ENCODE measurements around the gene KRTAP1-1. TPM values are rescaled to one million over a fixed set of nuclear protein-coding genes. Genes with fewer than 3 reads are reported as not detected.
"Not testable (repeated sequence)": the region's sequence is repeated elsewhere in the genome, so short reads cannot be mapped to it uniquely, and the experiment has no call there.

The KRTAP1-1 gene, protein sequence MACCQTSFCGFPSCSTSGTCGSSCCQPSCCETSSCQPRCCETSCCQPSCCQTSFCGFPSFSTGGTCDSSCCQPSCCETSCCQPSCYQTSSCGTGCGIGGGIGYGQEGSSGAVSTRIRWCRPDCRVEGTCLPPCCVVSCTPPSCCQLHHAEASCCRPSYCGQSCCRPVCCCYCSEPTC
- not detected for polyA plus RNA-seq (2013, experiment 1 of 4)
- polyA plus RNA-seq (2013, experiment 2 of 4), result not detected
- not detected for polyA plus RNA-seq (2013, experiment 3 of 4)
- not detected for polyA plus RNA-seq (2013, experiment 4 of 4)

DNA sequence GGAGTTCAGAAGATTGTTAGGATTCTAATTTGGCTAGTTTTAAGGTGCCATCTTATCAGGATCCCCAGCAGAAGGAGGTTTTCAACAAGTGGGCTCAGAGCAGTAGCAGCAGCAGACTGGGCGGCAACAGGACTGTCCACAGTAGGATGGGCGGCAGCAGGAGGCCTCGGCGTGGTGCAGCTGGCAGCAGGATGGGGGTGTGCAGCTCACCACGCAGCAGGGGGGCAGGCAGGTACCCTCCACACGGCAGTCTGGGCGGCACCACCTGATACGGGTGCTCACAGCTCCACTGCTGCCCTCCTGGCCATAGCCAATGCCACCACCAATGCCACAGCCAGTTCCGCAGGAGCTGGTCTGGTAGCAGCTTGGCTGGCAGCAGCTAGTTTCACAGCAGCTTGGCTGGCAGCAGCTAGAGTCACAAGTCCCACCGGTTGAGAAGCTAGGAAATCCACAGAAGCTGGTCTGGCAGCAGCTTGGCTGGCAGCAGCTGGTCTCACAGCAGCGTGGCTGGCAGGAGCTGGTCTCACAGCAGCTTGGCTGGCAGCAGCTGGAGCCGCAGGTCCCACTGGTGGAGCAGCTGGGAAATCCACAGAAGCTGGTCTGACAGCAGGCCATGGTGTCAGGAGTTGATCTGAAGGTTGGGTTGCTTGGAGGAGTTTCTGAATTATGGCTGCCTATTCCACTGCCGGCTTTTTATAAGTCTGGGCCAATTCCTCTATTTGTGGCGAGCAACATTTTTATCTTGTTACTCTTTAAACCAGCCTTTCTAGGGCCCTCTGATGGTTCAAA, at the start of gene KRTAP1-1:
Gene KRTAP1-1, minus strand, starts transcription at position 668 of the 789 bp plus-strand sequence. Its CDS starts 53 bp downstream, at position 615.
- 89 to 92% methylated on average over 13 to 14 of the region's 14 CpGs for WGBS, 2 experiments
- H3K9me3 ChIP-seq (ENCODE audit: control insufficient read depth, low read length); H3K36me3 ChIP-seq (ENCODE audit: control insufficient read depth, insufficient read depth, low read length); H3K27ac ChIP-seq (ENCODE audit: insufficient read depth, low read depth, low read length, poor library complexity, severe bottlenecking); H3K27me3 ChIP-seq (ENCODE audit: control insufficient read depth, insufficient read depth, low read length, poor library complexity, severe bottlenecking); H3K4me3 ChIP-seq (ENCODE audit: insufficient read depth, low read depth, low read length); H3K4me1 ChIP-seq (ENCODE audit: control insufficient read depth, insufficient read depth, low read length): not testable (repeated sequence)

DNA sequence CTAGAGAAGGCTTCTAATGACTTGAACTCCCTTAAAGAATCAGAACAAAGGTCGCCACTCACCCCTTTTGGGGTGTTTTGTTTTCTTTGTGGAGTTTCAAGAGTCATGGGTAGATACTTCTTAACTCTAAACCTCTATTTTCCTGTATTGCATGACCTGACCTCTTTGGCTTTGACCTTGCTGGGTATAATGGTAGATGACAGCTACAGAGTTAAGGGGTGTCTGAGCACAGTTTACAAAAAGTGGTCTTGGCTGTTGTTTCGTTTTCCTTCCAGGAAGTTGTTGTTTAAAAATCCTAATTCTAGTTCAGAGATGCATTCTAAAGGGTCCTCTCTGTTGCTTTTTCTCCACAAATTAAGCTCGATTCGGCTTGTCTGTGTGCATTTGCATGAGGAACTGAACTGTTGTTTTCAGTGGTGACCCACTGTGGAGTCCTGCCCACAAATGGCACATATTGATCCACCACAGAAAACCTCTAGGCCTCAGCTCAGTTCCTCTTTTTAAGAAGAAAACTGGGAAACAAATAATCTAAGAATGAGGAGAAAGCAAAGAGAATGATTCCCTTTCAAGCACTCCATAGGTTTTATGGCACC, 47.6 kb upstream of the KRTAP1-1 start:
- H3K4me1 ChIP-seq (ENCODE audit: control insufficient read depth, insufficient read depth, low read length); H3K27me3 ChIP-seq (ENCODE audit: control insufficient read depth, insufficient read depth, low read length, poor library complexity, severe bottlenecking); H3K27ac ChIP-seq (ENCODE audit: insufficient read depth, low read depth, low read length, poor library complexity, severe bottlenecking); H3K4me3 ChIP-seq (ENCODE audit: insufficient read depth, low read depth, low read length); H3K9me3 ChIP-seq (ENCODE audit: control insufficient read depth, low read length); H3K36me3 ChIP-seq (ENCODE audit: control insufficient read depth, insufficient read depth, low read length): not testable (repeated sequence)
- 67 to 76% methylated on average over 1 to 4 of the region's 4 CpGs for WGBS, 2 experiments

DNA sequence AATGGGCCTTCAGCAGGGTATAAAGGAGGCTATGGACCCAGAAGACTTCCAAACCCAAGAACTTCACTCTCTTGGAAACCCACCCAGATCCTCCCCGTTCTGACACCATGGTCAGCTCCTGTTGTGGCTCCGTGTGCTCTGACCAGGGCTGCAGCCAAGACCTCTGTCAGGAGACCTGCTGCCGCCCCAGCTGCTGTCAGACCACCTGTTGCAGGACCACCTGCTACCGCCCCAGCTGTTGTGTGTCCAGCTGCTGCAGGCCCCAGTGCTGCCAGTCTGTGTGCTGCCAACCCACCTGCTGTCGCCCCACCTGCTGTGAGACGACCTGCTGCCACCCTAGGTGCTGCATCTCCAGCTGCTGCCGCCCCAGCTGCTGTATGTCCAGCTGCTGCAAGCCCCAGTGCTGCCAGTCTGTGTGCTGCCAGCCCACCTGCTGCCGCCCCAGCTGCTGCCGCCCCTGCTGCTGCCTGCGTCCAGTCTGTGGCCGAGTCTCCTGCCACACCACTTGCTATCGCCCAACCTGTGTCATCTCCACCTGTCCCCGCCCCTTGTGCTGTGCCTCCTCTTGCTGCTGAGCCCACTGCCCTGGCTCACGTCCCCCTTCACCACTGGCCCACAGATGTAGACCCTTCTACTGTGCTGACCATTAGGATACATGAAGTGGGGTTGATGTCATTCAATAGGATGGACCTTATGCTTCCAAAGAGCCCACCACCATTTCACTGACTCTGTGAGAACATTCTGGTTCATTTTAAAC, 43.0 kb upstream of the KRTAP1-1 start, which contains the start of gene KRTAP4-7:
Gene KRTAP4-7, plus strand, starts transcription at position 51 of the 757 bp plus-strand sequence. Its CDS starts 57 bp downstream, at position 108.
- not testable (repeated sequence) for H3K4me1 ChIP-seq (ENCODE audit: control insufficient read depth, insufficient read depth, low read length); H3K27me3 ChIP-seq (ENCODE audit: control insufficient read depth, insufficient read depth, low read length, poor library complexity, severe bottlenecking); H3K36me3 ChIP-seq (ENCODE audit: control insufficient read depth, insufficient read depth, low read length); H3K4me3 ChIP-seq (ENCODE audit: insufficient read depth, low read depth, low read length); H3K27ac ChIP-seq (ENCODE audit: insufficient read depth, low read depth, low read length, poor library complexity, severe bottlenecking); H3K9me3 ChIP-seq (ENCODE audit: control insufficient read depth, low read length)
- WGBS, 2 experiments, result 92% methylated on average over 14 of the region's 14 CpGs

DNA sequence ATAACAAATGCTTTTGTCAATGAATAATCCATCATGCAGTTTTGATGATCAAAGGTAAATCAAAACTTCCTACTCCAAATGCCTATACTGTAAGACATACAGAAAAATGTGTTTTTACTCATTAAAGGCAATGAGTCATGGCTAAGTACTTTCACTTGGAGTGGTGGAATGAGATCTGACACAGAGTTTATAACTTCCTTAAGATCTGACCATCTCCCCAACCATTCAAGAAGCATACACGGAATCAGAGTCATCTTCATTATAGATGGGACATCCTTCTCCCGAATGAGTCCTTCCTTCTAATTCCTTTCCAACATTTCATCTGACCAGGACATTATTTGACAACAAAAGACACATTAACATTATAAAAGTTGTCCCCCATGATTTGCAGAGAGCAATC, 42.2 kb upstream of the KRTAP1-1 start:
- 89 to 100% methylated on average over 1 to 2 of the region's 2 CpGs for WGBS, 2 experiments
- H3K4me1 ChIP-seq (ENCODE audit: control insufficient read depth, insufficient read depth, low read length); H3K9me3 ChIP-seq (ENCODE audit: control insufficient read depth, low read length); H3K27me3 ChIP-seq (ENCODE audit: control insufficient read depth, insufficient read depth, low read length, poor library complexity, severe bottlenecking); H3K36me3 ChIP-seq (ENCODE audit: control insufficient read depth, insufficient read depth, low read length); H3K4me3 ChIP-seq (ENCODE audit: insufficient read depth, low read depth, low read length); H3K27ac ChIP-seq (ENCODE audit: insufficient read depth, low read depth, low read length, poor library complexity, severe bottlenecking): not testable (repeated sequence)

DNA sequence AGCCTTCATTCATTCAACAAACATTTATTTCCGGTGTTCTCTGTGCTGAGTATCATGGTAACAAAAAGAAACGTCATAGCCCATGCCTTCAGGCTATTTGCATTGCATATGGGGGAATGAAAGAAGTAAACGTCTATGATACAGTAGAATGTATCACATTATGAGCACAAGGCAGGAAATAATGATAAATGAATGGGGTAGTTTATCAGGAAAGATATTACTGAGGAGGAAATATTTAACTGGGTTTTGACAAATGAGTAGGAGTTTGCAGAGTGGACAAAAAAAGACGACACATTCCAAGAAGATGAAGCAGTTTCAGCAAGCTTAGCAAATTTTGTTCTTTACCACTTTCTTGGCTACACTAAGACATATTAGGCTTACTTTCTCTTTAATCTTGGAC, 41.4 kb upstream of the KRTAP1-1 start:
- WGBS, 2 experiments, result 86 to 89% methylated on average over 4 of the region's 4 CpGs

DNA sequence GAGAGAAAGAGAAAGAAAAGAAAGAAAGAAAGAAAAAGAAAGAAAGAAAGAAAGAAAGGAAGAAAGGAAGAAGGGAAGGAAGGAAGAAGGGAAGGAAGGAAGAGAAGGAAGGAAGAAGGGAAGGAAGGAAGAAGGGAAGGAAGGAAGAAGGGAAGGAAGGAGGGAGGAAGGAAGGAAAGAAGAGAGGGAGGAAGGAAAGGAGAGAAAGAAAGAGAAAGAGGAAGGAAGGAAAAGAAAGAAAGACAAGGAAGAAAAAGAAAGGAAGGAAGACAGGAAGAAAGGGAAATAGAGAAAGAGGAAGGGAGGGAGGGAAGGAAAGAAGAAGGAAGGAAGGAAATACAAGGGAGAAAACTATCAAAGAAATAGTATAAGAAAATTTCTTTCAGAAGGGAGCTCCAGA, 35.5 kb upstream of the KRTAP1-1 start:
- no peaks in the 10 kb centered on the region for H3K27me3 ChIP-seq (ENCODE audit: control insufficient read depth, insufficient read depth, low read length, poor library complexity, severe bottlenecking)
- no peaks in the 10 kb centered on the region for H3K36me3 ChIP-seq (ENCODE audit: control insufficient read depth, insufficient read depth, low read length)
- no peaks in the 10 kb centered on the region for H3K9me3 ChIP-seq (ENCODE audit: control insufficient read depth, low read length)
- no peaks in the 10 kb centered on the region for H3K4me1 ChIP-seq (ENCODE audit: control insufficient read depth, insufficient read depth, low read length)
- H3K4me3 ChIP-seq (ENCODE audit: insufficient read depth, low read depth, low read length), result no peak overlapping the region
- H3K27ac ChIP-seq (ENCODE audit: insufficient read depth, low read depth, low read length, poor library complexity, severe bottlenecking), result no peak overlapping the region

More for the DNA sequence above, 41.4 kb upstream of the KRTAP1-1 start:
- H3K27me3 ChIP-seq (ENCODE audit: control insufficient read depth, insufficient read depth, low read length, poor library complexity, severe bottlenecking), result no peaks in the 10 kb centered on the region
- H3K4me3 ChIP-seq (ENCODE audit: insufficient read depth, low read depth, low read length), result no peak overlapping the region
- H3K27ac ChIP-seq (ENCODE audit: insufficient read depth, low read depth, low read length, poor library complexity, severe bottlenecking), result no peak overlapping the region
- no peaks in the 10 kb centered on the region for H3K36me3 ChIP-seq (ENCODE audit: control insufficient read depth, insufficient read depth, low read length)
- H3K9me3 ChIP-seq (ENCODE audit: control insufficient read depth, low read length), result no peaks in the 10 kb centered on the region
- no peaks in the 10 kb centered on the region for H3K4me1 ChIP-seq (ENCODE audit: control insufficient read depth, insufficient read depth, low read length)

DNA sequence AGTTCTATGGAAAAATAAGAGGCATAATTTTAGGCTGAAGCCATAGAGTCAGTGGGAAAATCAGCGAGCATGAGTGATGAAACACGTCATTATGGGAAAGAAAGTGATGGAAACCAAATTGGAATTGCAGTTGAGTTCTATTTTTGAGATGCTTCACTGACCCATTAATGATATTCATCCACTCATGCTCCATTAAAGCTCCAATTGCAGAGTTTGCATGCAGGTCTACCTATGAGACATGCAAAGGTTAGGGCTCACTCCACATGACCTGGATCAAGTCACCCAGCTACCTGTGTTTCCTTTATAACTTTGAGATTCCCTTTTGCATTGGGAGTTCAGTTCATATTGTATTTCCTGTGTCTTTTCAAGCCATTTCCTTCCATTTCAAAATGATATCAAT, 32.4 kb upstream of the KRTAP1-1 start:
- Histone ChIP-seq H3K36me3 (ENCODE audit: control insufficient read depth, insufficient read depth, low read length) (no peaks in the 10 kb centered on the region), H3K9me3 (ENCODE audit: control insufficient read depth, low read length) (no peaks in the 10 kb centered on the region), H3K27ac (ENCODE audit: insufficient read depth, low read depth, low read length, poor library complexity, severe bottlenecking) (no peak overlapping the region), H3K27me3 (ENCODE audit: control insufficient read depth, insufficient read depth, low read length, poor library complexity, severe bottlenecking) (no peaks in the 10 kb centered on the region), H3K4me3 (ENCODE audit: insufficient read depth, low read depth, low read length) (no peak overlapping the region), H3K4me1 (ENCODE audit: control insufficient read depth, insufficient read depth, low read length) (no peaks in the 10 kb centered on the region)
- WGBS, 2 experiments, result 93% methylated on average over 2 of the region's 2 CpGs

DNA sequence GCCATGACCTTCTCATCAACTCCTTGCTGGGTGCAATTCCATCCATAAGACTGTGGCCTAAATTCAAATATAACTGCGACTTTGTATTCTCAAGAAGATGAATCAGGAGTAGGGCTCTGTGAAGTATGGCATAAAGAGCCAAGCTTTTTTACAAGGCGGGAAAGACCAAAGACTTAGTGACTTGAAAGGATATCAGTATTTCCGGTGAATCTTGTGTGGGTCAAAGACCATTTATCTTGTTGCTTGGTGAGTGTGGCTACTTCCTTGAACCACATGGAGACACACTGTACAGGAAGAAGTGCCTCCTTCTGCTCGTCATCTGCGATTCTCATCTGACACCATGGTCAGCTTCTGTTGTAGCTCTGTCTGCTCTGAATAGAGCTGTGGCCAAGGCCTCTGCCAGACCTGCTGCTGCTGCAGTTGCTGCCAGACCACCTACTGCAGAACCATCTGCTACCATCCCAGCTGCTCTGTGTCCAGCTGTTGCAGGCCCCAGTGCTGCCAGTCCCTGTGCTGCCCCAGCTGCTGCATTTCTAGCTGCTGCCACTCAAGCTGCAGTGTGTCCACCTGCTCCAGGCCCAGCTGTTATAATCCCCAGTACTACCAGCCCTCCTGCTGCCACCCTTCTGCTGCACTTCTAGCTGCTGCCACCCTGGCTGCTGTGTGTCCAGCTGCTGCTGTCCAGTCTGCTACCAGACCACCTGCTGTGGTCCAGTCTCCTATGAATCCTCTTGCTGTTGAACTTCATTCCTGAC, 30.5 kb upstream of the KRTAP1-1 start:
- Histone ChIP-seq H3K36me3 (ENCODE audit: control insufficient read depth, insufficient read depth, low read length) (no peaks in the 10 kb centered on the region), H3K27me3 (ENCODE audit: control insufficient read depth, insufficient read depth, low read length, poor library complexity, severe bottlenecking) (no peaks in the 10 kb centered on the region), H3K9me3 (ENCODE audit: control insufficient read depth, low read length) (no peaks in the 10 kb centered on the region), H3K4me1 (ENCODE audit: control insufficient read depth, insufficient read depth, low read length) (no peaks in the 10 kb centered on the region), H3K4me3 (ENCODE audit: insufficient read depth, low read depth, low read length) (no peak overlapping the region), H3K27ac (ENCODE audit: insufficient read depth, low read depth, low read length, poor library complexity, severe bottlenecking) (no peak overlapping the region)
- WGBS, 2 experiments, result 92 to 94% methylated on average over 5 of the region's 5 CpGs

DNA sequence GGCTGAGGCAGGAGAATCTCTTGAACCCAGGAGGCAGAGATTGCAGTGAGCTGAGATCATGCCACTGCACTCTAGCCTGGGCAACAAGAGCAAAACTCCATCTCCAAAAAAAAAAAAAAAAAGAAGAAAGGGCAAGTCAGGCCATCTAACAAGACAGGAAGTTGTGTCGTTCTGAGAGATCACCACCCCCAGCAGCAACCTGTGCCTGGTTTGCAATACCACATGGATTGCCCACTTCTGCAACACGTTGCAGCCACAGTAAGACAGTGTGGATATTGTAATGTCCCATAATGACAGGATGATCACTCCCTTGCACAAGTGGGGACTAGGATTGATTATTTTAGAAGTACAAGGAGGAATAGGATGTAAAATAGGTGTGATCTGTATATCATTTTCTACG, 27.8 kb upstream of the KRTAP1-1 start:
- H3K4me3 ChIP-seq (ENCODE audit: insufficient read depth, low read depth, low read length), result no peak overlapping the region
- no peaks in the 10 kb centered on the region for H3K27me3 ChIP-seq (ENCODE audit: control insufficient read depth, insufficient read depth, low read length, poor library complexity, severe bottlenecking)
- no peaks in the 10 kb centered on the region for H3K9me3 ChIP-seq (ENCODE audit: control insufficient read depth, low read length)
- no peaks in the 10 kb centered on the region for H3K4me1 ChIP-seq (ENCODE audit: control insufficient read depth, insufficient read depth, low read length)
- WGBS, 2 experiments, result 87 to 95% methylated on average over 3 of the region's 3 CpGs
- H3K27ac ChIP-seq (ENCODE audit: insufficient read depth, low read depth, low read length, poor library complexity, severe bottlenecking), result no peak overlapping the region
- no peaks in the 10 kb centered on the region for H3K36me3 ChIP-seq (ENCODE audit: control insufficient read depth, insufficient read depth, low read length)
